Fibroblast of the conjunctiva (primary cell): ENCODE data around the gene RASAL2.

Source experiments
- DNase-seq: peaks from one replicate; pipeline ENCODE4 v3.0.0-alpha.2; 2010; ENCODE audit warnings: low read depth

The RASAL2 gene

GRCh38 chr1:178458203-178458602, 364.3 kb downstream of the RASAL2 start:
- DNase-seq: no peak

- no peak for DNase-seq
Observed at GRCh38 chr1:178461104-178461503, 367.2 kb downstream of the RASAL2 start.

GRCh38 chr1:178461701-178462100, 367.8 kb downstream of the RASAL2 start:
- no peak for DNase-seq

- no peak for DNase-seq
Observed at GRCh38 chr1:178464141-178464540, 370.2 kb downstream of the RASAL2 start.

GRCh38 chr1:178464566-178464965, 370.7 kb downstream of the RASAL2 start:
- peak; percentile 5 for DNase-seq

- peak; percentile 36 for DNase-seq
Observed at GRCh38 chr1:178465011-178465410, 371.1 kb downstream of the RASAL2 start.

GRCh38 chr1:178467837-178468236, 373.9 kb downstream of the RASAL2 start:
- no peak for DNase-seq

- no peak for DNase-seq
Observed at GRCh38 chr1:178470411-178470960, 376.6 kb downstream of the RASAL2 start.

GRCh38 chr1:178472531-178472930, 378.6 kb downstream of the RASAL2 start:
- no peak for DNase-seq

GRCh38 chr1:178477373-178477772, 383.5 kb downstream of the RASAL2 start:
- DNase-seq: no peak

- no peak for DNase-seq
Observed at GRCh38 chr1:178477841-178478240, 383.9 kb downstream of the RASAL2 start.

GRCh38 chr1:178483251-178483957, 389.5 kb downstream of the RASAL2 start:
- no peak for DNase-seq

- no peak for DNase-seq
Observed at GRCh38 chr1:178484698-178485225, 390.9 kb downstream of the RASAL2 start.

GRCh38 chr1:178485541-178485981, 391.7 kb downstream of the RASAL2 start:
- DNase-seq: no peak

GRCh38 chr1:178486100-178487069, 392.5 kb downstream of the RASAL2 start:
- no peak for DNase-seq

- DNase-seq: no peak
Observed at GRCh38 chr1:178487070-178487615, 393.2 kb downstream of the RASAL2 start.

- DNase-seq: no peak
Observed at GRCh38 chr1:178488393-178488792, 394.5 kb downstream of the RASAL2 start.

- DNase-seq: no peak
Observed at GRCh38 chr1:178489399-178489798, 395.5 kb downstream of the RASAL2 start.

GRCh38 chr1:178490136-178490535, 396.2 kb downstream of the RASAL2 start:
- no peak for DNase-seq

- no peak for DNase-seq
Observed at GRCh38 chr1:178490967-178491366, 397.1 kb downstream of the RASAL2 start.

- DNase-seq: no peak
Observed at GRCh38 chr1:178491721-178492120, 397.8 kb downstream of the RASAL2 start.

- DNase-seq: no peak
Observed at GRCh38 chr1:178492341-178492740, 398.4 kb downstream of the RASAL2 start.
